CD14-positive monocyte (primary cell): Measurements from ENCODE around the gene ANTXR1. TPM values are rescaled to one million over a fixed set of nuclear protein-coding genes. Genes with fewer than 3 reads are reported as not detected.

Experiments used
- DNase-seq, 3 donors: peaks; one replicate each; pipeline ENCODE4 v3.0.0-alpha.2; 2011 to 2022
- H2AFZ ChIP-seq: 2 replicates; pipeline ENCODE4 v1.6.0; 2012; ENCODE audit warnings: mild to moderate bottlenecking, low read depth, low read length, inconsistent platforms; ENCODE audit not compliant: insufficient read depth, poor library complexity, severe bottlenecking
- H3K27ac ChIP-seq, 2 donors: 1 replicate in 1 of 2; 2 replicates in 1 of 2; pipeline ENCODE4 v1.5.1; 2012 to 2013; ENCODE audit warnings: low read length in 2 of 2, control low read depth in 1 of 2, inconsistent platforms in 1 of 2, low read depth in 1 of 2, mild to moderate bottlenecking in 1 of 2
- H3K27me3 ChIP-seq, 2 donors: one replicate each; pipeline versions ENCODE4 v1.6.0 to v1.6.1; 2011 to 2013; ENCODE audit warnings: low read length in 2 of 2; ENCODE audit not compliant: control insufficient read depth in 2 of 2, insufficient read depth in 2 of 2
- H3K36me3 ChIP-seq, 2 donors: replicated peaks in 1 of 2; 1 replicate in 1 of 2; 2 replicates in 1 of 2; pipeline versions ENCODE4 v1.5.1 to v1.6.1; 2012 to 2013; ENCODE audit warnings: low read length in 2 of 2, control low read depth in 1 of 2, inconsistent platforms in 1 of 2, mild to moderate bottlenecking in 1 of 2; ENCODE audit not compliant: insufficient read depth in 2 of 2, control insufficient read depth in 1 of 2
- H3K4me1 ChIP-seq, 2 donors: 1 replicate in 1 of 2; 2 replicates in 1 of 2; pipeline versions ENCODE4 v1.5.1 to v1.6.1; 2012 to 2013; ENCODE audit warnings: low read length in 2 of 2, control low read depth in 1 of 2, inconsistent platforms in 1 of 2, mild to moderate bottlenecking in 1 of 2, moderate library complexity in 1 of 2; ENCODE audit not compliant: insufficient read depth in 2 of 2, control insufficient read depth in 1 of 2
- H3K4me2 ChIP-seq: replicated peaks from 2 replicates; pipeline ENCODE3; 2012; ENCODE audit warnings: low read length, moderate library complexity, mild to moderate bottlenecking; ENCODE audit not compliant: poor library complexity, severe bottlenecking; ENCODE audit errors: extremely low read depth
- H3K4me3 ChIP-seq, 3 experiments: fragments of 200-600 bp in 1 of 3; sonication (generic) in 1 of 3; replicated peaks in 1 of 3; 1 replicate in 2 of 3; 2 replicates in 1 of 3; pipeline ENCODE4 v1.5.1; 2011 to 2013; ENCODE audit warnings: low read length in 3 of 3, mild to moderate bottlenecking in 3 of 3, control low read depth in 2 of 3, low read depth in 2 of 3, inconsistent platforms in 1 of 3, moderate library complexity in 1 of 3
- H3K79me2 ChIP-seq: 2 replicates; pipeline ENCODE4 v1.6.0; 2012; ENCODE audit warnings: mild to moderate bottlenecking, control low read depth, inconsistent platforms, low read length, moderate library complexity; ENCODE audit not compliant: insufficient read depth
- H3K9ac ChIP-seq: 2 replicates; pipeline ENCODE4 v1.6.0; 2017; ENCODE audit warnings: low read length, mild to moderate bottlenecking; ENCODE audit not compliant: insufficient read depth, poor library complexity, severe bottlenecking
- H3K9me3 ChIP-seq, 2 donors: replicated peaks in 1 of 2; 1 replicate in 1 of 2; 2 replicates in 1 of 2; pipeline versions ENCODE4 v1.5.1 to v1.6.1; 2012 to 2013; ENCODE audit warnings: low read length in 2 of 2, control low read depth in 1 of 2; ENCODE audit not compliant: control insufficient read depth in 1 of 2, insufficient read depth in 1 of 2
- H4K20me1 ChIP-seq: 2 replicates; pipeline ENCODE4 v1.6.0; 2012; ENCODE audit warnings: mild to moderate bottlenecking, low read length, control low read depth, moderate library complexity; ENCODE audit not compliant: insufficient read depth
- H3K27ac Mint-ChIP-seq, 7 donors: one replicate each; pipeline ENCODE4 v1.8.0; 2020; ENCODE audit warnings: mild to moderate bottlenecking in 7 of 7, mixed read lengths in 7 of 7, moderate library complexity in 6 of 7, inconsistent platforms in 2 of 7
- H3K27me3 Mint-ChIP-seq, 3 donors: one replicate each; pipeline ENCODE4 v1.8.0; 2021 to 2022; ENCODE audit warnings: low read depth in 3 of 3, mild to moderate bottlenecking in 3 of 3, mixed read lengths in 3 of 3, moderate library complexity in 3 of 3, inconsistent platforms in 1 of 3
- H3K36me3 Mint-ChIP-seq, 2 donors: one replicate each; pipeline ENCODE4 v1.8.0; 2020; ENCODE audit warnings: mixed read lengths in 2 of 2, inconsistent platforms in 1 of 2, mild to moderate bottlenecking in 1 of 2
- H3K4me1 Mint-ChIP-seq: one replicate; pipeline ENCODE4 v1.8.0; 2020; ENCODE audit warnings: mild to moderate bottlenecking, mixed read lengths
- H3K4me3 Mint-ChIP-seq, 2 donors: one replicate each; pipeline ENCODE4 v1.8.0; 2020; ENCODE audit warnings: mild to moderate bottlenecking in 2 of 2, mixed read lengths in 2 of 2, moderate library complexity in 1 of 2
- H3K9me3 Mint-ChIP-seq, 7 donors: one replicate each; pipeline ENCODE4 v1.8.0; 2020 to 2022; ENCODE audit warnings: mixed read lengths in 7 of 7, mild to moderate bottlenecking in 6 of 7, moderate library complexity in 6 of 7, inconsistent platforms in 2 of 7
- WGBS: methylation state at CpG from one replicate; pipeline ENCODE4 v1.1.5; 2013; ENCODE audit warnings: missing lambda C conversion rate; ENCODE audit not compliant: insufficient coverage; 5-methylcytosine and 5-hydroxymethylcytosine counted together
- intact Hi-C, 2 donors: fragments of 100-400 bp; cut with micrococcal nuclease; formaldehyde crosslinking; loops; one replicate each; pipeline versions ENCODE4 v1.15.0 to v1.15.1; 2023
- polyA plus RNA-seq, 3 donors: library from polyadenylated mRNA; depleted of rRNA in 1 of 3; unstranded in 2 of 3; stranded (reverse) in 1 of 3; fragments of 300-500 nt in 2 of 3; fragments of >200 nt in 1 of 3; fragmentation: Illumina TruSeq in 2 of 3; gene quantifications; 1 replicate in 2 of 3; 2 replicates in 1 of 3; pipeline ENCODE4 v1.2.3, GENCODE V29; 2012 to 2021
- TF ChIP-seq, protein P1 (sequence below): fragments of 200-600 bp; IDR thresholded peaks from one replicate; pipeline ENCODE4 v1.8.0; 2022; ENCODE audit warnings: antibody characterized with exemption, mild to moderate bottlenecking

The ANTXR1 gene
- polyA plus RNA-seq, 3 donors = not detected

DNA sequence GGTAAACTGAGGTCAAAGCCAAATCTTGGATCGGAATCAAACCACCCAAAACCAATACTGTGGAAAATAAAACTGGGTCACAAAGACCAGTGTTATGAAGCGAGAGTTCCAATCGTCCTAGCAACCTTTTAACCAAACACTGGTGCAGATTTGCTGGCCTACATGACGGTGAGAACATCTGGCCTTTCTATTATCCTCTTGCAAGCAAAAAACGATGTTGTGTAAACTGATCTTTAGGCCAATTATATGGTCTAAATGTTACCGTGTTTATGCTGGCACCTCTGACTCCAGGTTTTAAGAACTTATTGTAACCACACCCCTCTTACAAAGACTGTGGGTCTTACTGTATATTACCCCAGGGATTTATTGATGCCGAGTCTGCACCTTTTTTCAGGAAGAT is 228.1 kb downstream of the ANTXR1 start:
- H2AFZ ChIP-seq = no peak overlapping the region
- no peaks in the 10 kb centered on the region for H3K9me3 ChIP-seq
- no peak overlapping the region for H3K4me3 ChIP-seq
- H3K4me1 ChIP-seq = peaks cover 4% of the 10 kb centered on the region in 2 donors
- TF ChIP-seq, protein P1, sequence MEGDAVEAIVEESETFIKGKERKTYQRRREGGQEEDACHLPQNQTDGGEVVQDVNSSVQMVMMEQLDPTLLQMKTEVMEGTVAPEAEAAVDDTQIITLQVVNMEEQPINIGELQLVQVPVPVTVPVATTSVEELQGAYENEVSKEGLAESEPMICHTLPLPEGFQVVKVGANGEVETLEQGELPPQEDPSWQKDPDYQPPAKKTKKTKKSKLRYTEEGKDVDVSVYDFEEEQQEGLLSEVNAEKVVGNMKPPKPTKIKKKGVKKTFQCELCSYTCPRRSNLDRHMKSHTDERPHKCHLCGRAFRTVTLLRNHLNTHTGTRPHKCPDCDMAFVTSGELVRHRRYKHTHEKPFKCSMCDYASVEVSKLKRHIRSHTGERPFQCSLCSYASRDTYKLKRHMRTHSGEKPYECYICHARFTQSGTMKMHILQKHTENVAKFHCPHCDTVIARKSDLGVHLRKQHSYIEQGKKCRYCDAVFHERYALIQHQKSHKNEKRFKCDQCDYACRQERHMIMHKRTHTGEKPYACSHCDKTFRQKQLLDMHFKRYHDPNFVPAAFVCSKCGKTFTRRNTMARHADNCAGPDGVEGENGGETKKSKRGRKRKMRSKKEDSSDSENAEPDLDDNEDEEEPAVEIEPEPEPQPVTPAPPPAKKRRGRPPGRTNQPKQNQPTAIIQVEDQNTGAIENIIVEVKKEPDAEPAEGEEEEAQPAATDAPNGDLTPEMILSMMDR = no peak
- H3K4me2 ChIP-seq = no peak overlapping the region
- H3K36me3 ChIP-seq = no peaks in the 10 kb centered on the region
- H3K27me3 ChIP-seq = no peaks in the 10 kb centered on the region
- H3K9ac ChIP-seq = no peak overlapping the region
- no peak overlapping the region for H3K4me3 Mint-ChIP-seq
- H3K79me2 ChIP-seq = no peaks in the 10 kb centered on the region
- H4K20me1 ChIP-seq = no peaks in the 10 kb centered on the region
- DNase-seq = no peak
- no peak overlapping the region for H3K27ac Mint-ChIP-seq
- 80% methylated on average over 1 of the region's 7 CpGs for WGBS
- H3K27me3 Mint-ChIP-seq = peaks cover 0 to 3% (median 1%) of the 10 kb centered on the region in 3 donors
- no peak overlapping the region for H3K27ac ChIP-seq
- H3K9me3 Mint-ChIP-seq = peaks cover 0 to 2% (median 0%) of the 10 kb centered on the region in 7 donors
- H3K36me3 Mint-ChIP-seq = no peaks in the 10 kb centered on the region
- intact Hi-C loops = no loop called here
- peaks cover 5% of the 10 kb centered on the region for H3K4me1 Mint-ChIP-seq

DNA sequence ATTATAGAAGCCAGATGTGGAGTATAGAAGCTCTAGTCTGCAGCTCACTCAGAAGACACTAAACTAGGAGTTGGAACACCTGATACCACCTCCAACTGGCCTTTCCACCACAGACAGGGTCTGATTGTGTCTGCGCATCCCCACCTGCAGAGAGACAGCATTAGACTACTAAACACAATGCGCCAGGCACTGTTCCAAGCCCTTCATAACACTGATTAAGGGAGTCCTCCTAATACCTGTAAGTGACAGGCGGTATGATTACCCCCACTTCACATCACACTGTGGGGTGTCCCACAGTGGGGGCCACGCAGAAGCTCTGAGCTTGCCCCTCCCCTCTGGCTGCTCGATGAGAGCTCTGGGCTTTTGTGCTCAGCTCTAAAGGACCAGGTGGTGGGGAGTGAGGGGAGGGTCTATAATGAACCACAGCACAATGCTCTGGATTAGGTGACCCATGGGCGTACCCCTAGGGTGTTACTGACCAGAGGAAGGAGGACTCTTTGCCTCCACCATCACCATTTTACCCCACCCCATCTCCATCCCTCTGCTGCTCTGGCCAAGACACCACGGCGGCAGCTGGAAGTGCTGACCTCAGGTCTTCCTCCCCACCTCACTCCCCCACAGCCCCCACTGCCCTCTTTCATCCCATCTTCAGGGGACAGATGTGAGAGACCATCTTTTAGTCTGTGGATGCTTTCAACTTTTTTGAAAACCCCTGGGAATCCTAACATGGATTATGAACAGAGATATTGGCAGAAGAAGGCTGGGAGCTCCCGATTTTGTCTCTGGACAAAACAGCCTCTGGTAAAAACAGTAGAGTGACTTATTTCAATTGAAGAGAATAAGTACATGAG is 228.9 kb downstream of the ANTXR1 start:
- no peaks in the 10 kb centered on the region for H3K9me3 ChIP-seq
- H3K36me3 Mint-ChIP-seq = no peaks in the 10 kb centered on the region
- H2AFZ ChIP-seq = no peak overlapping the region
- H3K4me1 ChIP-seq = peaks cover 4% of the 10 kb centered on the region in 2 donors
- TF ChIP-seq, protein P1 = no peak
- no peak overlapping the region for H3K4me3 Mint-ChIP-seq
- no peaks in the 10 kb centered on the region for H4K20me1 ChIP-seq
- no peak overlapping the region for H3K4me3 ChIP-seq
- H3K9ac ChIP-seq = no peak overlapping the region
- no peak for DNase-seq
- peaks cover 0 to 3% (median 1%) of the 10 kb centered on the region in 3 donors for H3K27me3 Mint-ChIP-seq
- peaks cover 5% of the 10 kb centered on the region for H3K4me1 Mint-ChIP-seq
- H3K36me3 ChIP-seq = no peaks in the 10 kb centered on the region
- no peak overlapping the region for H3K27ac ChIP-seq
- no peak overlapping the region for H3K4me2 ChIP-seq
- intact Hi-C loops = no loop called here
- H3K27ac Mint-ChIP-seq = no peak overlapping the region
- no peaks in the 10 kb centered on the region for H3K79me2 ChIP-seq
- 100% methylated on average over 2 of the region's 9 CpGs for WGBS
- peaks cover 0 to 2% (median 0%) of the 10 kb centered on the region in 7 donors for H3K9me3 Mint-ChIP-seq
- no peaks in the 10 kb centered on the region for H3K27me3 ChIP-seq
